Activated T-helper 17 cell treated with anti-CD3 and anti-CD28 coated beads, Interleukin-2, amount 50 U/mL, for 72 hours (primary cell): Measurements from ENCODE around the gene GRHL3. TPM values are rescaled to one million over a fixed set of nuclear protein-coding genes. Genes with fewer than 3 reads are reported as not detected.

ENCODE experiments used
- ATAC-seq: fragments of 150-1000 bp; cut with Tn5 transposase; replicated peaks from 2 replicates; pipeline ENCODE4 v1.10.0; 2021; ENCODE audit warnings: mild to moderate bottlenecking, moderate library complexity
- H3K27ac Mint-ChIP-seq: one replicate; pipeline ENCODE4 v1.8.0; 2022; ENCODE audit warnings: mixed read lengths
- H3K27me3 Mint-ChIP-seq: one replicate; pipeline ENCODE4 v1.8.0; 2022; ENCODE audit warnings: mixed read lengths
- H3K36me3 Mint-ChIP-seq: one replicate; pipeline ENCODE4 v1.8.0; 2022; ENCODE audit warnings: low read depth, mild to moderate bottlenecking, mixed read lengths
- H3K4me1 Mint-ChIP-seq: one replicate; pipeline ENCODE4 v1.8.0; 2022; ENCODE audit warnings: mixed read lengths
- H3K4me3 Mint-ChIP-seq: one replicate; pipeline ENCODE4 v1.8.0; 2022; ENCODE audit warnings: mild to moderate bottlenecking, mixed read lengths
- H3K9me3 Mint-ChIP-seq: one replicate; pipeline ENCODE4 v1.8.0; 2022; ENCODE audit warnings: mixed read lengths
- total RNA-seq, 2 donors: library from RNA; stranded (reverse); gene quantifications; one replicate each; pipeline ENCODE4 v1.2.3, GENCODE V29; 2022

The GRHL3 gene
- total RNA-seq, 2 donors from 2014 or later, result not detected

DNA sequence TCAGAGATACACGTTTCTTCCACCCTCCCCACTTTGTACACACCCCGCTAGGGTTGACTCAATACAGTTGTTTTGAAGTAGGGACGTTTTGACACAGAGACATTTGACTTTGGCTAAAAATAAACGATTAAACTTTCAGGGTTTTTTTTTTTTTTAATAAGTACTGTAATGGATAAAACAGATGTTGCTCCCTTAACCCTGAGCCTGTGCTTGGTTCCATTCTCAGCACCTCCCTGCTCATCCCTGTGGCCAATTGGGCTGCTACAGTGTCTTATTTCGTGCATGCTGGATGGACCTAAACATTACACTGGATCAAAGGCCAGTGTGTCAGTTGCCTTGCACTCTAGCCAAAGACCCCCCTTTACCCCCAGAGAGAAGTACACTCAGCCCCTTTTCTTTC is 16.9 kb downstream of the GRHL3 start:
- H3K27ac Mint-ChIP-seq, result no peak overlapping the region
- H3K36me3 Mint-ChIP-seq, result no peaks in the 10 kb centered on the region
- ATAC-seq, result no peak
- no peaks in the 10 kb centered on the region for H3K4me1 Mint-ChIP-seq
- no peak overlapping the region for H3K4me3 Mint-ChIP-seq
- H3K9me3 Mint-ChIP-seq, result no peaks in the 10 kb centered on the region
- H3K27me3 Mint-ChIP-seq, result no peaks in the 10 kb centered on the region

DNA sequence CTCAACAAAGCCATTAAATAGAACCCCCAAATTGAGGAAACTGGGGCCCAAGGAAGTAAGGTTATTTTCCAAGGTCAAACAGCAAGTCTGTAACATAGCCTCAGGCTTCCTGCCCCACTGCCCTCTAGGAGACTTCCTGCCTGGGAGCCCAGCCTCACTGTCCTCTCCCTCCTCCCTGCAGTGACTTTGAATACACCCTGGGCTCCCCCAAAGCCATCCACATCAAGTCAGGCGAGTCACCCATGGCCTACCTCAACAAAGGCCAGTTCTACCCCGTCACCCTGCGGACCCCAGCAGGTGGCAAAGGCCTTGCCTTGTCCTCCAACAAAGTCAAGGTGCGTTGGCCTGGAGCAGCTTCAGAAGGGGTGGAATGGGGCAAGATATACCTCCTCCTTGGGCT is 18.3 kb downstream of the GRHL3 start:
- ATAC-seq, result no peak
- Mint-ChIP-seq H3K9me3 (no peaks in the 10 kb centered on the region), H3K4me1 (no peaks in the 10 kb centered on the region), H3K36me3 (no peaks in the 10 kb centered on the region), H3K4me3 (no peak overlapping the region), H3K27me3 (no peaks in the 10 kb centered on the region), H3K27ac (no peak overlapping the region)

DNA sequence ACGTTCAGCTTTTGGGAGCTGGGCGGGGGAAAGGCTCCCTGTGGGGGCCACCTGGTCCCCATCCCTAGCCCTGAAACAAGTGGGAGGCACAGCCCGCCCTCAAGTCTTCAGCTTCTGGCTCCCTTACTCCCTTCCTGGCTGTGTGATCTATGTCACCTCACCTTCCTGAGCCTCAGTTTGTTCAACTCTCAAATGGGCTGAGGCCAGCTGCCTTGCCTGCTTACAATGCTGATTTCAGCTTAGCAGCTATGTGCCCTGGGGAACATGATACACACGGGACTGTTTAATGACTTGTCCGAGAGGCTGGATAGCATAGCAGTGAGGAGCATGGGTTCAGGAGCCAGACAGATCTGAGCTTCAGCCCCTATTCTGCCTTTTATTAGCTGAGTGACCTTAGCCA is 19.3 kb downstream of the GRHL3 start:
- no peaks in the 10 kb centered on the region for H3K27me3 Mint-ChIP-seq
- H3K4me3 Mint-ChIP-seq, result no peak overlapping the region
- no peak for ATAC-seq

DNA sequence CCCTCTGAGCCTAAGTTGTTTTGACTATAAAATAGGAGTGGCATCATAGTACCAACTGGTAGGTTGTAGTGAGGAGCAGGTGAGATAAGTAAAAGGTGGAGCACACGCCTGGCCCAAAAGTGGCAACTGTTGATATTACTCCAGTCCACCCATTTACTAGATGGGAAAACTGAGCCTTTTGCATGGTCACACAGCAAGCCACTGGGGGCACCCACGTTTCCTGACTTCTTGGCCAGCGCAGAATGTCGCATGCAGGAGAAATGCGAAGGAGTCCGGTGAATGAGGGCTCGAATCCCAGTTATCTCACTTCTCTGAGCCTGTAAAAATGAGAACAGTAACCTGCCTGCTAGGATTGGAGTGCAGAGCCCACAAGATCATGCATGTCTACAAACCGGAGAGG is 20.8 kb downstream of the GRHL3 start:
- no peaks in the 10 kb centered on the region for H3K27me3 Mint-ChIP-seq
- no peak overlapping the region for H3K27ac Mint-ChIP-seq
- no peak overlapping the region for H3K4me3 Mint-ChIP-seq
- H3K9me3 Mint-ChIP-seq, result no peaks in the 10 kb centered on the region
- H3K4me1 Mint-ChIP-seq, result no peaks in the 10 kb centered on the region
- no peaks in the 10 kb centered on the region for H3K36me3 Mint-ChIP-seq
- ATAC-seq, result no peak

More for the DNA sequence above, 19.3 kb downstream of the GRHL3 start:
- no peaks in the 10 kb centered on the region for H3K9me3 Mint-ChIP-seq
- no peak overlapping the region for H3K27ac Mint-ChIP-seq
- no peaks in the 10 kb centered on the region for H3K4me1 Mint-ChIP-seq
- no peaks in the 10 kb centered on the region for H3K36me3 Mint-ChIP-seq

DNA sequence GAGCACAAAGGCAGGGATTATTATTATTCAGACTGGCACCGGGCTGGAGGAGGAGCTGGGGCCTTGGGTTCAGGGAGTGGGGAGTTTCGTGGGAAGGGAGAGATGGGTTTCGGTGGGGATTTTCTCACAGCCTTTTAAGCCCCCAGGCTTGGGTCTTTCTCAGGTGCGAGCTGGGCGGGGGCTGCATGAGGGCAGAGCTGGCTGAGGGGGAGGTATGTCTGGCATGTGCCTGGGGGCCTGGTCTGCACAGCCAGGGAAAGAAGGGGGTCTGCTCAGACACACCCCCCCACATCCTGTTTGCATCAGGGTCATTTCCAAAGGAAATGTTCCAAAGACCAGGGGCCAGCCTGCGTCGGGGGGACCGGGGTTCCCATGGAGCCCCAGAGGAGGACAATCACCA is 21.6 kb downstream of the GRHL3 start:
- Mint-ChIP-seq H3K36me3 (no peaks in the 10 kb centered on the region), H3K9me3 (no peaks in the 10 kb centered on the region), H3K27me3 (no peaks in the 10 kb centered on the region), H3K4me3 (no peak overlapping the region), H3K27ac (no peak overlapping the region), H3K4me1 (no peaks in the 10 kb centered on the region)
- no peak for ATAC-seq

DNA sequence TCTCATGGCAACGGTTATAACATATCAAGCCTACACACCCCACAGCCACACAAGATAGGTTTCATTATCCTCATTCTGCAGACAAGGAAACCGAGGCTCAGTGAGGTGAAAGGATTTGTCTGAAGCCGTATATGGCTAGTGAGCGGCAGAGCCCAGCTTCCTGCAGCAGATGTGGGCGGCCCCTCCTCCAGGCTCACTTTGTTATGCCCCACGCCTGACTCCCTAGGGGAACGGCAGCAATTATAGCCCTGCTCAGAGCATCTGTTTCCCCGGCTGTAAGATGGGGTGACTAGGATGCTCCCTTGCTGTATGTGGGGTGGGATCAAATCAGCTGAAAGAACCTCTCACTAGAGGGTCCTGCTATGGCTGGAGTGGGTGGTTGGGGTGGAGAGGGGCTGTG is 22.1 kb downstream of the GRHL3 start:
- Mint-ChIP-seq H3K4me3 (no peak overlapping the region), H3K4me1 (no peaks in the 10 kb centered on the region), H3K36me3 (no peaks in the 10 kb centered on the region), H3K27ac (no peak overlapping the region), H3K27me3 (peaks cover under 1% of the 10 kb centered on the region), H3K9me3 (no peaks in the 10 kb centered on the region)
- no peak for ATAC-seq

DNA sequence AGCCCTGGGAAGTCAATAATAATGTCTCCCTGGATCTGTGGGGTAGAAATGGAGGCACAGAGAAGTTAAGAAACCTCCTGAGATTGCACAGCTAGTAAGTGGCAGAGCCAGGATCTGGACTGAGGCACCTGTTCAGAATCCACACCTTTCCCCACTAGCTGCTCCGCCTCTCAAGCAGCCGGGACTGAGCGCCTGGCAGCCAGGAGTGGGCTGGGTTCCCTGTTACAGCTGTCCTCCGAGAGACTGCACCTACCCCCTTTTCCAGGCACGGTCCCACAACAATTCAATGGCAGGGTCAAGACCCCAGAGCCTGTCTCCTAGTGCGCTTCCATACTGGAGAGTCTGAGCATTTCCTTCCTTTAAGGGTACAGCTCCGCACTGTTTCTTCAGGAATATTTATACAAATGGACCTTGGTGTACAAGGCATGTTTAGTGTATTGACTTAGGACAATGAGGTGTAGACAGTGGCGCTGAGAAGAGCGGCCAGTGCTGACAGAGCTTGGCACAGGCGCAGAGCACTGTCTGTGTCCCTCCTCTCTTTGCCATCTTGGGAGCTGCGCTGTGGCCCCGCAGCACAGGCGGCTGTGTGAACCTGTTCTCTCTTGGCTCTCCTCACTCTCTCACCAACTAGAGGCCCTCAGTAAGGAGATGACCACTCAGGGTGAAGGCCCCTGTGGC is 24.4 kb downstream of the GRHL3 start:
- Mint-ChIP-seq H3K27ac (no peak overlapping the region), H3K9me3 (no peaks in the 10 kb centered on the region), H3K27me3 (peaks cover 6% of the 10 kb centered on the region), H3K4me1 (no peaks in the 10 kb centered on the region), H3K36me3 (no peaks in the 10 kb centered on the region), H3K4me3 (no peak overlapping the region)
- peak; percentile 5 for ATAC-seq

DNA sequence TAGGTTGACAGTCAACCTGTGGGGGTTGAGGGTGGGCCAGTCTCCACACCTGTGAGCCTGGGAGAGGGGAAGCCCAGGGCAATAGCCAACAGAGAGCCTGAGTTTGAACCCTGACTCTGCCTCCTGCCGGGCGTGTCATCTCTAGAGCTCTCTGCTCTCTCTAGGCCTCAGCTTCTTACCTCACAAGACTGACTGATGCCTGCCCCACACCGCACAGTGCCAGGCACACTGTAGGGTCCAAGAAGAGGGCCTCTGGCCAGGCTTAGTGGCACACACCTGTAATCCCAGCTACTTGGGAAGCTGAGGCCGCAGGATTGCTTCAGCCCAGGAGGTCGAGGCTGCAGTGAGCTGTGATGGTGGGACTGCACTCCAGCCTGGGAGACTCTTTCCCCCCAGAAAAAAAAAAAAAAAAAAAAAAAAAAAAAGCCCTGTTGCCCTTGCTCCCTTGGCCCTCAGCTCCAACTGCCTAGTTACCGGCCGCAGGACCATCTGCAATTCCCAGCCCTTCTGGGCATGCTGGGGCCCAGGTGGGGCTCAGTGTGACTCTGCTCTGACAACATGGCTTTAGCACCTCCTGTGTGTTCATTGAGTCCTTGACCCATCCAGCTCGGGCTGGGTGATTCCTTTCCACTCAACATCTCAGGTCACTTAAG is 25.1 kb downstream of the GRHL3 start:
- Mint-ChIP-seq H3K27ac (no peak overlapping the region), H3K4me3 (no peak overlapping the region), H3K36me3 (no peaks in the 10 kb centered on the region), H3K9me3 (no peaks in the 10 kb centered on the region), H3K27me3 (peaks cover 6% of the 10 kb centered on the region), H3K4me1 (no peaks in the 10 kb centered on the region)
- ATAC-seq, result peak; percentile 32

DNA sequence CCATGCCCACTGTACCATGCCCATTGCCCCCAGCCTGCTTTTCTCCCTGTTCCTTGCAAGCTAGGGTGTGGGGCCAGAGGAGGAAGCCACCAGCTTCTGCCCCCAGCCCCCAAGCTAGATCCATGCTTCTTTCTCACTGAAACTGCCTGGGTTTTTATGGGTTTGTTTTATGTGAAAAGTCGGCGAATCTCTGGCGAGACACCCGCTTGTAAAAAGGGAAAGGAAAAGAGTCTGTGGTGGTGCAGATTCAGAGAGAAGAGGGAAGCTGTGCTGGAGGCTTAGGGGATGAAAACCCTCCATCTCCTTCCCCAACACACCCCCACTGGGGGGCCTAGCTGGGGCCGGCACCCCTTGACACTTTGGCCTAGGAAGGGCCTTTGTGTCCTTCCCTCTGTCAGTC is 26.2 kb downstream of the GRHL3 start:
- Mint-ChIP-seq H3K36me3 (no peaks in the 10 kb centered on the region), H3K27me3 (peaks cover 6% of the 10 kb centered on the region)
- no peak for ATAC-seq

DNA sequence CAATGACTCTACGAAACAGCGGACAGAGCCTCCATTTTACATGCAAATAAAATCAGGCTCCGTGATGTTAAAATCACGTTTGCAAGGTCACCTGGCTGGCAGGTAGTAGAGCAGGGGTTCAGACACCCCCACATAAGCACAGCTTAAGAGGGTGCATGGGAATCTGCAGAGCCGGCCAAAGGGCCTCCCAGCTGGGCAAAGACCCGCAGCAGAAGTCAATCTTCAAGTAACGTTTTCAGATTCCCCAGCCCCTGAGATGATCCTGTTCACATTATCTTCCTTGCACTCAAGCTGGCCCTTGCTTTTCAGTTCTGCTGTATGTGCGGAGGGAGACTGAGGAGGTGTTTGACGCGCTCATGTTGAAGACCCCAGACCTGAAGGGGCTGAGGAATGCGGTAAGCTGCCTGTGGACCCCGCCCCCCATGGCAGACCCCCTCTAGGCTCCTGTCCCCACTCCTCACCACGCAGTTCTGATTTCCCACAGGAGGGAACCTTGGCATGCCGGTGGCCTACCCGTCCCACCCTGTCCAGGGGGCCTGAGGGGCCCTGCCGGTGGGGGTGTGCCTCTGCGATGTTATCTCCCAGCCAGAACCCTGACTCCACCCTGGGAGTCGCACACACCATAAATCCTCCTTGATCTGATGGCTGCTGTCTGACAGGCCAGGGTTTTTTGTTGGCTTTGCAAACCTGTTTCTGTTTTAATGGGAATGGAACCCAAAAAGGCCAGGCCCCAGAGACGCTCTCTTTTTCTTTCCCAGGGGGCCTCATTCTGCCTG is 28.2 kb downstream of the GRHL3 start:
- ATAC-seq, result no peak

More for the DNA sequence above, 26.2 kb downstream of the GRHL3 start:
- H3K4me3 Mint-ChIP-seq, result no peak overlapping the region
- H3K9me3 Mint-ChIP-seq, result no peaks in the 10 kb centered on the region
- H3K4me1 Mint-ChIP-seq, result peaks cover 10% of the 10 kb centered on the region
- H3K27ac Mint-ChIP-seq, result no peak overlapping the region

DNA sequence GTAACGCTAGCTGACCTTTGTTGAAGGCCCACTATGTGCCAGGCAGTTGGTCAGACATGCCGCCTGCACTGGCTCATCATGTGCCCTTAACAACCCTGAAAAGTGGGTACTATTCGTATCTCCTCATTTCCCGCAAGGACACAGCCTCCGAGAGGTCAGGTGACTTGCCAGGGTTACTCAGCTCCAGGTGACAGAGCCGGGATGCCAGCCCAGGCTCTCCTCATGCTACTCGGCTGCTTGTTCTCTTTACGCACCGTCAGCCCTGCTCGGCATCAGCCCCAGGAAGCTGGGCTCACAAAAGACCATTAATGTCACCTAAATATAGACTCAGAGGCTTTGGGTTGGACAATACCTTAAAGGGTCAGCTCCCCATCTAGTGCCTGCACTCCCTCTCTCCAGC is 29.0 kb downstream of the GRHL3 start:
- no peak overlapping the region for H3K4me3 Mint-ChIP-seq
- H3K9me3 Mint-ChIP-seq, result no peaks in the 10 kb centered on the region
- H3K4me1 Mint-ChIP-seq, result peaks cover 30% of the 10 kb centered on the region
- H3K27ac Mint-ChIP-seq, result no peak overlapping the region
- no peaks in the 10 kb centered on the region for H3K36me3 Mint-ChIP-seq
- no peak for ATAC-seq
- peaks cover 6% of the 10 kb centered on the region for H3K27me3 Mint-ChIP-seq

More for the DNA sequence above, 28.2 kb downstream of the GRHL3 start:
- H3K27me3 Mint-ChIP-seq, result peaks cover 6% of the 10 kb centered on the region
- no peak overlapping the region for H3K27ac Mint-ChIP-seq
- H3K36me3 Mint-ChIP-seq, result no peaks in the 10 kb centered on the region
- peaks cover 25% of the 10 kb centered on the region for H3K4me1 Mint-ChIP-seq
- no peak overlapping the region for H3K4me3 Mint-ChIP-seq
- H3K9me3 Mint-ChIP-seq, result no peaks in the 10 kb centered on the region

DNA sequence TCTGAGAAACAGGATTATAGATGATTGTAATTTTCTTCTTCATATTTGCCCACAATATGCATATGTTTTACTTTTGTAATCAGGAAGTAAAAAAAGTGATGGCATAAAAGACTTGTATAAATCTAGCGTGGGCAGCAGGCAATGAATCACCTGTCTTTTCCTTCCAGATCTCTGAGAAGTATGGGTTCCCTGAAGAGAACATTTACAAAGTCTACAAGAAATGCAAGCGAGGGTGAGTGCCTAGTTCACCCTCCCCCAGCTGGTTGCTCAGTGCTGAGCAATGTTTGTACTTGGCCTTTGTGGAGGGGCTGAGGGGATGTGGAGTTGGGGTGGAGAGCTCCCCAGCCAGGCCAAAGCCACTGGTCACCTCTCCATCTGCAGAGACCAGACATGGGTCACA is 30.7 kb downstream of the GRHL3 start:
- peak overlapping the region; percentile 37 for H3K4me3 Mint-ChIP-seq
- H3K9me3 Mint-ChIP-seq, result no peaks in the 10 kb centered on the region
- peak; percentile 68 for ATAC-seq

DNA sequence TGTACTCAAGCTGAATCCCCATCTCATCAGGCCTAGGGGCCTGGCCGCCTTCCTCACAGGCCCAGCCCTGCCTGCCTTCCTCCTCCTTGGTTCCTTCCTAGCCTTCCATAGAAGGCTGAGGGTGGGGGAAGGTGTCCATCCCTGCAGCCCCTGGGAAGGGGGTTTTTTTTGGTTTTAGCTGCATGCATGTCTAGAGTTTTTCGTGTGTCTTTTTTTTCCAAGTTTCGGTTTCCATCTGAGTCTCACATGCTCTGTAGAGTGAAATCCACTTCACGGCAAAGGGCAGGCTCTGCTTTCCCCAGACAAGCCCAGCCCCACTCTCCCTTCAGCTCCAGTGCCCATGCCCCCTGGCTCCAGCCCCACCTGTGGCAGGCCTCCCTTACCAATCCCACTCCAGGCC is 32.1 kb downstream of the GRHL3 start:
- Mint-ChIP-seq H3K4me1 (peaks cover 32% of the 10 kb centered on the region), H3K27me3 (peaks cover 5% of the 10 kb centered on the region), H3K4me3 (peak overlapping the region; percentile 62), H3K27ac (peak overlapping the region; percentile 81), H3K9me3 (no peaks in the 10 kb centered on the region), H3K36me3 (no peaks in the 10 kb centered on the region)
- peak; percentile 67 for ATAC-seq

More for the DNA sequence above, 30.7 kb downstream of the GRHL3 start:
- H3K4me1 Mint-ChIP-seq, result peaks cover 32% of the 10 kb centered on the region
- H3K36me3 Mint-ChIP-seq, result no peaks in the 10 kb centered on the region
- H3K27me3 Mint-ChIP-seq, result peaks cover 6% of the 10 kb centered on the region
- H3K27ac Mint-ChIP-seq, result peak overlapping the region; percentile 60

DNA sequence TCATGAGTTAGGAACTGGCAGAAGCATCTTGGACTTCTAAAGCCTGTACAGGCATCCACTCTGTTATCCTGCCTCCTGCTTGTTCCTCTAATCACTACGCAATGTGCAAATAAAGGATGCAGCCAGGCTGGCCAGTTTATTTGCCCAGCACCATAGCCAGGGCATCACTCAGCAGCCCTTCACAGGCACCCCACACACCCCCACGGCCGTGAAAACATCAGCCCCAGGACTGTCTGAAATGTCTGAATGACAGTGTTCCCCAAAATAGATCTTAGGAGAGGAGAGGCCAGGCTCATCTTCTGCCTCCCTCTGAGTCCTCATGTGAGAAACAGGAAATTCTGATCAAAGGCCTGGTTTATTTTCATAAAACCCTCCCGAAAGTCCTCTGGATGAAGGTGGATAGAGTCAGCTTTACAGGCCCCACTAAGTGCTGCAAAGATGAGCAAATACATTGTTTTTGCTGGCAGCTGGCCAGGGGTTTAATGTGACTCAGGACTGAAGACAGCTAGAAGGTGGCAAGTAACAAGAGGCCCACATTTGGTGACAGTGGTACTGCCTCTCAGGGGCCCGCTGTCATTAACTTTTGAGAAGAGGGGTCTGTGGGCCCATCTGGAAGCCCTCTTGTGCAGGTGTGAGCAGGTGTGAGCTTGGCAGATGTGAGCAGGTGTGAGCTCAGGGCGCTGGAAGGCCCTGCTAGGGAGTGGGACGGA is 32.9 kb downstream of the GRHL3 start:
- peak; percentile 79 for ATAC-seq
- H3K4me1 Mint-ChIP-seq, result peaks cover 32% of the 10 kb centered on the region
- H3K27ac Mint-ChIP-seq, result peak overlapping the region; percentile 71
- no peaks in the 10 kb centered on the region for H3K9me3 Mint-ChIP-seq
- H3K36me3 Mint-ChIP-seq, result no peaks in the 10 kb centered on the region
- H3K4me3 Mint-ChIP-seq, result peak overlapping the region; percentile 62
- peaks cover 3% of the 10 kb centered on the region for H3K27me3 Mint-ChIP-seq
